Omental fat pad (tissue), 4 donors: Measurements from ENCODE around the gene GH1. TPM values are rescaled to one million over a fixed set of nuclear protein-coding genes. Genes with fewer than 3 reads are reported as not detected.

Experiments used
- ATAC-seq: fragments of 150-250 bp; one replicate; pipeline ENCODE4 v1.9.1; 2016; ENCODE audit warnings: mild to moderate bottlenecking, moderate library complexity; ENCODE audit not compliant: low FRiP score
- DNase-seq: peaks from one replicate; pipeline ENCODE4 v3.0.0-alpha.2; 2019; ENCODE audit warnings: low spot score
- CTCF ChIP-seq, 3 donors: fragments of 450-650 bp; IDR thresholded peaks; one replicate each; pipeline ENCODE4 v1.5.1; 2016 to 2017; ENCODE audit warnings: antibody characterized with exemption in 3 of 3, mild to moderate bottlenecking in 3 of 3, moderate library complexity in 2 of 3
- total RNA-seq, 4 donors: library from RNA; depleted of rRNA; stranded (reverse); fragments of >200 nt; gene quantifications; one replicate each; pipeline ENCODE4 v1.1.0, GENCODE V29; 2016

Gene GH1
- total RNA-seq, 4 donors from 2014 or later, result not detected

- ATAC-seq (no peak), DNase-seq (no peak)
- no peak for TF ChIP-seq CTCF (IDR thresholded peaks at IDR 0.05)
These were observed 31.1 kb upstream of the GH1 start for GRCh38 chr17:63949576-63950250.

GRCh38 chr17:63948521-63948920, 29.9 kb upstream of the GH1 start:
- DNase-seq, result no peak
- no peak for ATAC-seq
- TF ChIP-seq CTCF (IDR thresholded peaks at IDR 0.05), result no peak

GRCh38 chr17:63947711-63948330, 29.2 kb upstream of the GH1 start:
- TF ChIP-seq CTCF (IDR thresholded peaks at IDR 0.05), result no peak
- no peak for ATAC-seq

GRCh38 chr17:63946440-63947363, 28.1 kb upstream of the GH1 start:
- ATAC-seq, result peak; percentile 58
- no peak for DNase-seq
- peak in 1 of 3 donors; percentile 8 for TF ChIP-seq CTCF (IDR thresholded peaks at IDR 0.05)

More at GRCh38 chr17:63947711-63948330, 29.2 kb upstream of the GH1 start:
- DNase-seq, result no peak

GRCh38 chr17:63945784-63946439, 27.3 kb upstream of the GH1 start:
- DNase-seq, result no peak
- TF ChIP-seq CTCF (IDR thresholded peaks at IDR 0.05), result no peak
- ATAC-seq, result no peak

- TF ChIP-seq CTCF (IDR thresholded peaks at IDR 0.05), result no peak
- no peak for DNase-seq
- ATAC-seq, result no peak
These were observed 26.3 kb upstream of the GH1 start for GRCh38 chr17:63944736-63945499.
